Panc1 (cell line): ENCODE data around the gene SLC7A14. TPM values are rescaled to one million over a fixed set of nuclear protein-coding genes. Genes with fewer than 3 reads are reported as not detected.

Experiments used
- ATAC-seq: fragments of 200-7000 bp; cut with Tn5 transposase; 2 replicates; pipeline ENCODE4 v1.9.1; 2020; ENCODE audit warnings: mild to moderate bottlenecking, moderate library complexity
- BruUV-seq: library from RNA; stranded (reverse); fragments of 400-500 nt; replicated peaks from 2 replicates; lab custom pipeline; 2021; lab: Mats Ljungman, UMichigan
- CTCF ChIA-PET: fragments of 300-600 bp; sonication (Branson Sonifier 250); formaldehyde crosslinking; loops from one replicate; lab custom pipeline; 2022; ENCODE audit warnings: antibody characterized with exemption; lab: Charles Lee
- POLR2A ChIA-PET: fragments of 300-600 bp; sonication (Branson Sonifier 250); formaldehyde crosslinking; loops from one replicate; lab custom pipeline; 2022; ENCODE audit warnings: antibody characterized with exemption; lab: Charles Lee
- DNase-seq: peaks from one replicate; pipeline ENCODE4 v3.0.0-alpha.2; 2010; ENCODE audit warnings: low read depth, low spot score
- H3K27ac ChIP-seq: 2 replicates; pipeline ENCODE4 v1.5.1; 2011; ENCODE audit warnings: mild to moderate bottlenecking, low read length, inconsistent platforms
- H3K27me3 ChIP-seq: fragments of 200-500 bp; sonication (Bioruptor generic); 2 replicates; pipeline ENCODE4 v1.6.0; 2014; ENCODE audit warnings: low read length, inconsistent platforms; ENCODE audit not compliant: control insufficient read depth, insufficient read depth
- H3K36me3 ChIP-seq: fragments of 200-500 bp; sonication (Bioruptor generic); 2 replicates; pipeline ENCODE4 v1.5.1; 2014; ENCODE audit warnings: inconsistent platforms, mild to moderate bottlenecking, low read length, moderate library complexity; ENCODE audit not compliant: control insufficient read depth, insufficient read depth
- H3K4me1 ChIP-seq: 2 replicates; pipeline ENCODE4 v1.5.1; 2011; ENCODE audit warnings: inconsistent platforms, mild to moderate bottlenecking, low read length, moderate library complexity; ENCODE audit not compliant: control insufficient read depth, insufficient read depth
- H3K4me3 ChIP-seq, 2 experiments: 2 replicates each; pipeline ENCODE4 v1.5.1; 2011 to 2012; ENCODE audit warnings: low read depth in 2 of 2, low read length in 2 of 2, mild to moderate bottlenecking in 2 of 2, inconsistent platforms in 1 of 2, moderate library complexity in 1 of 2
- H3K9me3 ChIP-seq: fragments of 200-500 bp; sonication (Bioruptor generic); 2 replicates; pipeline ENCODE4 v1.5.1; 2014; ENCODE audit warnings: low read depth, mild to moderate bottlenecking, inconsistent platforms, low read length, moderate library complexity; ENCODE audit not compliant: control insufficient read depth, insufficient read depth
- POLR2AphosphoS5 ChIP-seq: IDR thresholded peaks from 2 replicates; pipeline ENCODE4 v1.6.1; 2012; ENCODE audit warnings: mild to moderate bottlenecking, low read depth, low read length, moderate library complexity
- SIN3A ChIP-seq: IDR thresholded peaks from 2 replicates; pipeline ENCODE4 v1.6.1; 2012; ENCODE audit warnings: low read depth, mild to moderate bottlenecking, low read length, moderate library complexity, borderline replicate concordance; ENCODE audit not compliant: insufficient read depth
- TCF7L2 ChIP-seq: IDR thresholded peaks from 2 replicates; pipeline ENCODE4 v1.6.1; 2011; ENCODE audit warnings: mild to moderate bottlenecking, low read depth, low read length, inconsistent platforms
- in situ Hi-C: cut with HindIII; loops from 2 replicates; pipeline ENCODE4 v1.10.0; 2016; ENCODE audit warnings: low sequenced_read_pairs, low pct_unique_long_range_greater_than_20kb
- intact Hi-C: fragments of 100-400 bp; cut with micrococcal nuclease; formaldehyde crosslinking; loops from one replicate; pipeline ENCODE4 v1.10.0; 2022; ENCODE audit not compliant: unreplicated experiment
- total RNA-seq: library from RNA; stranded (reverse); gene quantifications from one replicate; pipeline ENCODE4 v1.2.1, GENCODE V29; 2021; ENCODE audit not compliant: unreplicated experiment
- TF ChIP-seq, protein P1 (sequence below), 2 experiments: IDR thresholded peaks; 2 replicates each; pipeline ENCODE4 v1.6.1; 2011 to 2012; ENCODE audit warnings: low read depth in 2 of 2, control low read depth in 1 of 2, low read length in 1 of 2, mild to moderate bottlenecking in 1 of 2, moderate library complexity in 1 of 2; ENCODE audit not compliant: insufficient read depth in 1 of 2
- TF ChIP-seq, protein P2 (sequence below): fragments of 450-650 bp; IDR thresholded peaks from 2 replicates; pipeline ENCODE4 v1.5.1; 2017; ENCODE audit warnings: mild to moderate bottlenecking

Gene SLC7A14
- total RNA-seq, 1 experiment from 2014 or later, result not detected

DNA sequence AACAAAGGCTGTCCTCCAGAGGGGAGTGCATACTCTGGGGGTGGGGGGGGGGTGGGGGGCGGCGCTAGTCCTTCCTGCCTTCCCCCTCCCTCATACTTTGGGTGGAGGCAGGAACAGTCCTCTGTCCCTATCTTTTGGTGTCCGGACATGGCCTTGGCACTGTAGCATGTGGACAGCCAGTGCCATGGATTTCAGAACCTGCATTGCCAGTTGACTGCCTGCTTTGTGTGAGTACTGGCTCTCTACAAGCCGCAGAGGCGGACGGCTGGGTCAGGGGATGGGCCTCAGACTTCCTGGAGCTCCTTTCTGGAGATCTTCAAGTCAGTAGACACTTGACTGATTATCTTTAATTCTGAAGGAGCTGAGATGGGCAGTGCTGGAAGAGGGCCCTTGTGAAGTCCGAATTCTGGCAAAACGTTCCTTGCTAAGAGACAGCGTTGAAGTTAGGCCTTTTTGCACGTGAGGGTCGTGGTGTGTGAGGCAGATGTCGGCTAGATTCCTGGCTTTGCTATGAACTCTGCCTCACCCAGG lies 164.7 kb downstream of the SLC7A14 start:
- TF ChIP-seq SIN3A, result no peak
- TF ChIP-seq POLR2AphosphoS5, result no peak
- TF ChIP-seq, protein P1, sequence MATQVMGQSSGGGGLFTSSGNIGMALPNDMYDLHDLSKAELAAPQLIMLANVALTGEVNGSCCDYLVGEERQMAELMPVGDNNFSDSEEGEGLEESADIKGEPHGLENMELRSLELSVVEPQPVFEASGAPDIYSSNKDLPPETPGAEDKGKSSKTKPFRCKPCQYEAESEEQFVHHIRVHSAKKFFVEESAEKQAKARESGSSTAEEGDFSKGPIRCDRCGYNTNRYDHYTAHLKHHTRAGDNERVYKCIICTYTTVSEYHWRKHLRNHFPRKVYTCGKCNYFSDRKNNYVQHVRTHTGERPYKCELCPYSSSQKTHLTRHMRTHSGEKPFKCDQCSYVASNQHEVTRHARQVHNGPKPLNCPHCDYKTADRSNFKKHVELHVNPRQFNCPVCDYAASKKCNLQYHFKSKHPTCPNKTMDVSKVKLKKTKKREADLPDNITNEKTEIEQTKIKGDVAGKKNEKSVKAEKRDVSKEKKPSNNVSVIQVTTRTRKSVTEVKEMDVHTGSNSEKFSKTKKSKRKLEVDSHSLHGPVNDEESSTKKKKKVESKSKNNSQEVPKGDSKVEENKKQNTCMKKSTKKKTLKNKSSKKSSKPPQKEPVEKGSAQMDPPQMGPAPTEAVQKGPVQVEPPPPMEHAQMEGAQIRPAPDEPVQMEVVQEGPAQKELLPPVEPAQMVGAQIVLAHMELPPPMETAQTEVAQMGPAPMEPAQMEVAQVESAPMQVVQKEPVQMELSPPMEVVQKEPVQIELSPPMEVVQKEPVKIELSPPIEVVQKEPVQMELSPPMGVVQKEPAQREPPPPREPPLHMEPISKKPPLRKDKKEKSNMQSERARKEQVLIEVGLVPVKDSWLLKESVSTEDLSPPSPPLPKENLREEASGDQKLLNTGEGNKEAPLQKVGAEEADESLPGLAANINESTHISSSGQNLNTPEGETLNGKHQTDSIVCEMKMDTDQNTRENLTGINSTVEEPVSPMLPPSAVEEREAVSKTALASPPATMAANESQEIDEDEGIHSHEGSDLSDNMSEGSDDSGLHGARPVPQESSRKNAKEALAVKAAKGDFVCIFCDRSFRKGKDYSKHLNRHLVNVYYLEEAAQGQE (IDR thresholded peaks at IDR 0.05; ENCODE audit: insufficient read depth in 1 of 2, low read depth in 2 of 2, low read length in 1 of 2), result no peak
- no peak for TF ChIP-seq TCF7L2
- TF ChIP-seq, protein P2, sequence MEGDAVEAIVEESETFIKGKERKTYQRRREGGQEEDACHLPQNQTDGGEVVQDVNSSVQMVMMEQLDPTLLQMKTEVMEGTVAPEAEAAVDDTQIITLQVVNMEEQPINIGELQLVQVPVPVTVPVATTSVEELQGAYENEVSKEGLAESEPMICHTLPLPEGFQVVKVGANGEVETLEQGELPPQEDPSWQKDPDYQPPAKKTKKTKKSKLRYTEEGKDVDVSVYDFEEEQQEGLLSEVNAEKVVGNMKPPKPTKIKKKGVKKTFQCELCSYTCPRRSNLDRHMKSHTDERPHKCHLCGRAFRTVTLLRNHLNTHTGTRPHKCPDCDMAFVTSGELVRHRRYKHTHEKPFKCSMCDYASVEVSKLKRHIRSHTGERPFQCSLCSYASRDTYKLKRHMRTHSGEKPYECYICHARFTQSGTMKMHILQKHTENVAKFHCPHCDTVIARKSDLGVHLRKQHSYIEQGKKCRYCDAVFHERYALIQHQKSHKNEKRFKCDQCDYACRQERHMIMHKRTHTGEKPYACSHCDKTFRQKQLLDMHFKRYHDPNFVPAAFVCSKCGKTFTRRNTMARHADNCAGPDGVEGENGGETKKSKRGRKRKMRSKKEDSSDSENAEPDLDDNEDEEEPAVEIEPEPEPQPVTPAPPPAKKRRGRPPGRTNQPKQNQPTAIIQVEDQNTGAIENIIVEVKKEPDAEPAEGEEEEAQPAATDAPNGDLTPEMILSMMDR, result no peak
- intact Hi-C loops (no loop called here), in situ Hi-C loops (no loop called here)
- BruUV-seq, result no TSS peak
- H3K4me3 ChIP-seq, result no peak overlapping the region
- H3K27ac ChIP-seq, result no peak overlapping the region
- H3K9me3 ChIP-seq, result no peaks in the 10 kb centered on the region
- no peak for ATAC-seq
- no peaks in the 10 kb centered on the region for H3K36me3 ChIP-seq
- DNase-seq, result no peak
- H3K4me1 ChIP-seq, result no peaks in the 10 kb centered on the region
- ChIA-PET CTCF (no interaction called here), POLR2A (no interaction called here)
- no peaks in the 10 kb centered on the region for H3K27me3 ChIP-seq

DNA sequence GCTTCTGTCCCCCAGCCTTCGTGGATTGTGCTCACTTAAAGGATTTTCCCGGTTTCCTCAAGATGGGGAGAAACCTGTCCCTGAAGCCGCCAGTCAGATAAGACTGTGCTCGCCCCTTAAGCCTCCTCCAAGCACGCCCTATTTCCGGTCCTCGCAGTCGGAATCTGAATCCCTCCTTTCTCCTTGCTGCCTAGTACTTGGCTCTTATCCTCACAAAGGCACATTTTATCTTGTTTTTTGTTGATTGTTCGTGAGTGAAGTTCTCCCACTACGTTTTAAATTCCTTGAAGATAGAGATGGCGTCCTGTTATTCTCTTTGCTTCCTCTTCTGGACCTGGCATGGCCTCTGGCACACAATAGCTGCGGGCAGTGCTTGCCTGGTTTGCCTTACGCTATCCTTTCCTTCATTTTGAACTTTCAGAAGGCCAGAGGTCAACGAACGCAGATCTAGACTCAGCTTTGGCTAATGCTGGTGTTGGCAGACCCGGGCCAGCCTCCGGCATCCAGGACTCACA lies 165.5 kb downstream of the SLC7A14 start:
- H3K36me3 ChIP-seq, result no peaks in the 10 kb centered on the region
- H3K4me3 ChIP-seq, result no peak overlapping the region
- no peaks in the 10 kb centered on the region for H3K27me3 ChIP-seq
- in situ Hi-C loops, result no loop called here
- CTCF ChIA-PET, result no interaction called here
- ATAC-seq (no peak), DNase-seq (no peak)
- no TSS peak for BruUV-seq
- no peaks in the 10 kb centered on the region for H3K4me1 ChIP-seq
- POLR2A ChIA-PET, result no interaction called here
- intact Hi-C loops, result no loop called here
- H3K9me3 ChIP-seq, result no peaks in the 10 kb centered on the region
- TF ChIP-seq, protein P1 (IDR thresholded peaks at IDR 0.05; ENCODE audit: insufficient read depth in 1 of 2, low read depth in 2 of 2, low read length in 1 of 2), result no peak
- no peak for TF ChIP-seq POLR2AphosphoS5
- no peak for TF ChIP-seq SIN3A
- TF ChIP-seq TCF7L2, result no peak
- TF ChIP-seq, protein P2, result no peak
- H3K27ac ChIP-seq, result no peak overlapping the region
